Lung (tissue), 12 donors: ENCODE data around the gene CBL. TPM values are rescaled to one million over a fixed set of nuclear protein-coding genes. Genes with fewer than 3 reads are reported as not detected.

Experiments
- ATAC-seq: fragments of 200-7000 bp; cut with Tn5 transposase; one replicate; pipeline ENCODE4 v1.9.1; 2020; ENCODE audit warnings: moderate number of reproducible peaks; ENCODE audit not compliant: insufficient read depth, low FRiP score
- DNase-seq, 3 donors: peaks; one replicate each; pipeline ENCODE4 v3.0.0-alpha.2; 2013 to 2017
- H3K27ac ChIP-seq, 2 donors: one replicate each; pipeline ENCODE4 v1.5.1; 2013; ENCODE audit warnings: mild to moderate bottlenecking in 2 of 2, moderate library complexity in 2 of 2, control low read depth in 1 of 2, inconsistent platforms in 1 of 2, low read depth in 1 of 2, low read length in 1 of 2
- H3K27me3 ChIP-seq, 3 donors: one replicate each; pipeline ENCODE4 v1.5.1; 2013; ENCODE audit warnings: low read length in 2 of 3; ENCODE audit not compliant: control insufficient read depth in 3 of 3, insufficient read depth in 3 of 3
- H3K36me3 ChIP-seq, 4 donors: one replicate each; pipeline ENCODE4 v1.5.1; 2013; ENCODE audit warnings: low read length in 4 of 4, mild to moderate bottlenecking in 1 of 4, moderate library complexity in 1 of 4; ENCODE audit not compliant: control insufficient read depth in 4 of 4, insufficient read depth in 4 of 4
- H3K4me1 ChIP-seq, 5 donors: one replicate each; pipeline ENCODE4 v1.5.1; 2013; ENCODE audit warnings: low read length in 5 of 5, mild to moderate bottlenecking in 2 of 5, moderate library complexity in 1 of 5; ENCODE audit not compliant: control insufficient read depth in 5 of 5, insufficient read depth in 5 of 5
- H3K4me3 ChIP-seq: one replicate; pipeline ENCODE4 v1.5.1; 2013; ENCODE audit warnings: mild to moderate bottlenecking, control low read depth, moderate library complexity
- H3K9ac ChIP-seq, 2 donors: one replicate each; pipeline ENCODE4 v1.5.1; 2013; ENCODE audit warnings: low read length in 2 of 2, control low read depth in 1 of 2; ENCODE audit not compliant: insufficient read depth in 1 of 2
- H3K9me3 ChIP-seq, 4 donors: one replicate each; pipeline ENCODE4 v1.5.1; 2013; ENCODE audit warnings: low read length in 3 of 4, mild to moderate bottlenecking in 1 of 4, moderate library complexity in 1 of 4; ENCODE audit not compliant: control insufficient read depth in 4 of 4, insufficient read depth in 3 of 4
- WGBS, 2 donors: extraction: QIAGEN DNeasy Blood & Tissue Kit; methylation state at CpG; one replicate each; pipeline ENCODE4 v1.1.7; 2013; 5-methylcytosine and 5-hydroxymethylcytosine counted together
- polyA plus RNA-seq, 2 donors: library from polyadenylated mRNA; stranded (reverse); fragments of 200-250 nt; gene quantifications; one replicate each; pipeline ENCODE4 v1.2.1, GENCODE V29; 2013
- total RNA-seq, 2 donors: library from RNA; depleted of rRNA in 1 of 2; stranded (reverse); fragments of >200 nt in 1 of 2; gene quantifications; one replicate each; pipeline ENCODE4 v1.2.1, GENCODE V29; 2014 to 2021
- TF ChIP-seq, protein P1 (sequence below): IDR thresholded peaks from 2 replicates; pipeline ENCODE4 v1.5.1; 2012; ENCODE audit warnings: mild to moderate bottlenecking; ENCODE audit errors: control extremely low read depth, extremely low read depth
- donor health status: control.
- donor health status: control.
- donor health status: Bipolar disorder and iron deficiency.
- donor health status: healthy.
- donor health status: DM: yes; HTN: yes; CAD: no.

Gene CBL
- total and polyA plus RNA-seq, 4 donors: 8.7 to 25.1 (median 16.1) TPM

DNA sequence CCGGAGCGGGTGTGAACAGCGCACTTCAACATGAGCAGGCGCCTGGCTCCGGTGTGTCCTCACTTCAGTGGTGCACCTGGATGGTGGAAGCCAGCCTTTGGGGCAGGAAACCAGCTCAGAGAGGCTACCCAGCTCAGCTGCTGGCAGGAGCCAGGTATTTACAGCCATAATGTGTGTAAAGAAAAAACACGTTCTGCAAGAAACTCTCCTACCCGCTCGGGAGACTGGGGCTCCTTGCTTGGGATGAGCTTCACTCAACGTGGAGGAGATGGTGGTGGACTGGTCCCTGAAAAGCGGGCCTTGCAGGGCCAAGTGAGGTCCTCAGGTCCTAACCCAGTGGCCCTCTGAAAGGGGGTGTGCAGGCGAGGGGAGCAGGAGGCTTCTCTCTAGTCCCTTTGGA is 103.3 kb downstream of the CBL start:
- Histone ChIP-seq H3K9ac (no peak overlapping the region), H3K27ac (no peak overlapping the region), H3K4me1 (peaks cover 0 to 4% (median 0%) of the 10 kb centered on the region in 5 donors), H3K36me3 (peaks cover 0 to 27% (median 6%) of the 10 kb centered on the region in 4 donors), H3K27me3 (no peaks in the 10 kb centered on the region), H3K9me3 (no peaks in the 10 kb centered on the region), H3K4me3 (no peak overlapping the region)
- ATAC-seq (no peak), DNase-seq (no peak)
- WGBS, 2 donors: 93 to 94% methylated on average over 11 of the region's 11 CpGs
- TF ChIP-seq, protein P1, sequence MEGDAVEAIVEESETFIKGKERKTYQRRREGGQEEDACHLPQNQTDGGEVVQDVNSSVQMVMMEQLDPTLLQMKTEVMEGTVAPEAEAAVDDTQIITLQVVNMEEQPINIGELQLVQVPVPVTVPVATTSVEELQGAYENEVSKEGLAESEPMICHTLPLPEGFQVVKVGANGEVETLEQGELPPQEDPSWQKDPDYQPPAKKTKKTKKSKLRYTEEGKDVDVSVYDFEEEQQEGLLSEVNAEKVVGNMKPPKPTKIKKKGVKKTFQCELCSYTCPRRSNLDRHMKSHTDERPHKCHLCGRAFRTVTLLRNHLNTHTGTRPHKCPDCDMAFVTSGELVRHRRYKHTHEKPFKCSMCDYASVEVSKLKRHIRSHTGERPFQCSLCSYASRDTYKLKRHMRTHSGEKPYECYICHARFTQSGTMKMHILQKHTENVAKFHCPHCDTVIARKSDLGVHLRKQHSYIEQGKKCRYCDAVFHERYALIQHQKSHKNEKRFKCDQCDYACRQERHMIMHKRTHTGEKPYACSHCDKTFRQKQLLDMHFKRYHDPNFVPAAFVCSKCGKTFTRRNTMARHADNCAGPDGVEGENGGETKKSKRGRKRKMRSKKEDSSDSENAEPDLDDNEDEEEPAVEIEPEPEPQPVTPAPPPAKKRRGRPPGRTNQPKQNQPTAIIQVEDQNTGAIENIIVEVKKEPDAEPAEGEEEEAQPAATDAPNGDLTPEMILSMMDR: no peak

DNA sequence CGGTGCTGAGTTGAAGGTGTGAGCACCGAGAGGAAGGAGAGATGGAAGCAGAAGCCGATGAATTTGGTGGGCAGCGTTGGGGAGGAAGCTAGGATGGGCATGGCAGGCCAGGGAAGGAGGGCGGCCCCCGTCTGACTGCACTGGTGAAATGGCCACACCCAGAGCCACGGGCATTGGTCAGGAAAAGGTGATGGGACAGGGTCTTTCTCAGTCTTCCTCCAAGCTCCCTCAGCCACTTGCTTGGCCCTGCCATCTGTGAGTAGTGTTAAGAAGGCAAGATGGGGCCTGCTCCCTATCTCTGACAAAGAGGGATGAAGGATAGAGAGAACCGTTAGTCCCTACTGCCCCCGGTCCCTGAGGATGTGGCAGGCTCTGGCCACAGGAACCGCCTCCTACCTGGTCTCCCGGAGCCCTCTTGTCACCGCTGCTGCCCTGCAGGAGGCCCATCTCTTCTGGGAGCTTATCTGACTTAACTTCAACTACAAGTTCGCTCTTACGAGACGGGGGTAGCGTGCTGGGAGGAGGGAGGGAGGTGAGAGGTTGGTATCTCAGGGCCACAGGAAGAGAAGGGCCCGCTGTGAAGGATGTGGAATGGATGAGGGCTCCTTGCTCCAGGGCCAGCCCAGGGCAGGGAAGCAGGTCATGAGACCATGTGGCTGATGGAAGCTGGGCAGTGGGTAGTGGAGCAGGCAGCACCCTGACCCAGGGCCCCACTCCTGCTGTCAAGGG is 104.0 kb downstream of the CBL start:
- peaks cover 0 to 7% (median 4%) of the 10 kb centered on the region in 5 donors for H3K4me1 ChIP-seq
- TF ChIP-seq, protein P1: no peak
- no peak overlapping the region for H3K27ac ChIP-seq
- WGBS, 2 donors: 83 to 88% methylated on average over 17 of the region's 17 CpGs
- no peaks in the 10 kb centered on the region for H3K27me3 ChIP-seq
- H3K4me3 ChIP-seq: no peak overlapping the region
- DNase-seq (no peak), ATAC-seq (no peak)
- H3K9ac ChIP-seq: no peak overlapping the region
- peaks cover 0 to 27% (median 6%) of the 10 kb centered on the region in 4 donors for H3K36me3 ChIP-seq
- H3K9me3 ChIP-seq: no peaks in the 10 kb centered on the region

DNA sequence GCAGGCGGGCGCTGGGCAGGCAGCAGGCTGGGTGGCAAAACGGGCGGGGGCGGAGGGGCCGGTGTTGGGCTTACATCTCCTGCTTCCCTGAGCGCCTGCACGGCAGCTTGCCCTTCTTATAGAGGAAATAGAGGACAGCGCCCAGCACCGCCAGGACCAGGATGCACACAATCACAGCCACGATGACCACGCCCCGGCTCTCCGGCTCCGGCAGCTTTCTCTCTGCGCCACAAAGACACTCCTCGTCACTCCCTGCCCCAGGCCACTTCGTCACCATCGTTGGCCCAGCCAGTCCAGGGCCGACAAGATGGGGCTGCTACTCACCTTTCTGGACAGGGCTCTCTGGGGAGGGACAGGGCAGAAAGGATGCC is 104.5 kb downstream of the CBL start:
- Histone ChIP-seq H3K9ac (no peak overlapping the region), H3K27ac (no peak overlapping the region), H3K4me1 (peaks cover 0 to 12% (median 4%) of the 10 kb centered on the region in 5 donors), H3K4me3 (no peak overlapping the region), H3K27me3 (no peaks in the 10 kb centered on the region), H3K9me3 (no peaks in the 10 kb centered on the region), H3K36me3 (peaks cover 0 to 27% (median 6%) of the 10 kb centered on the region in 4 donors)
- TF ChIP-seq, protein P1: no peak
- DNase-seq (no peak), ATAC-seq (no peak)
- WGBS, 2 donors: 74 to 76% methylated on average over 20 of the region's 20 CpGs

DNA sequence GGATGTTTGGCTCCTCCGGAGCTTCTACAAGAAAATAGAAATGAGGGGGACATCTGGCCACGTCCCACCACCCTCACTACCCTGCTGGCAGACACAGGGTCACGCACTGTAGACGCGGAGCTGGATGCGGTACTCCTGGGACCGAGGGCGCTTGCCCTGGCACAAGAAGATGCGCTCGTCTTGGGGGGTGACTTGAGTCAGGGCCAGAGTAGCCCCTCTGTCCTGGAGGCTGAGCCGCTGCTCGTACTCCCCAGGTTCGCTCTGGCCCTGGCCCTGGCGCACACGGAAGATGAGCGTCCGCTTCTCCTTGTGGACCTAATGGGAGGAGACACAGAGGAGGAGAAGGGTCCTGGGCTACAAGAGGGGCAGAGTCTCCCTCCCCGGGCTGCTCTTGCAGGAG is 108.6 kb downstream of the CBL start:
- no peaks in the 10 kb centered on the region for H3K27me3 ChIP-seq

More for the DNA sequence above, 108.6 kb downstream of the CBL start:
- Histone ChIP-seq H3K9ac (peak overlapping the region in 1 of 2 donors; percentile 19), H3K36me3 (peaks cover 0 to 21% (median 2%) of the 10 kb centered on the region in 4 donors), H3K27ac (no peak overlapping the region), H3K9me3 (no peaks in the 10 kb centered on the region), H3K4me3 (peak overlapping the region; percentile 69), H3K4me1 (peaks cover 0 to 49% (median 18%) of the 10 kb centered on the region in 5 donors)
- 73 to 84% methylated on average over 18 of the region's 18 CpGs for WGBS, 2 donors
- TF ChIP-seq, protein P1: no peak
- DNase-seq (no peak), ATAC-seq (no peak)
